Common myeloid progenitor, CD34-positive (primary cell): ENCODE results near the gene POLD4.

Source experiments
- CTCF ChIA-PET: fragments of 350-600 bp; sonication (Branson Sonifier 250); formaldehyde crosslinking; loops from one replicate; lab custom pipeline; 2021; ENCODE audit warnings: antibody characterized with exemption; lab: Charles Lee
- POLR2A ChIA-PET: fragments of 350-600 bp; sonication (Branson Sonifier 250); formaldehyde crosslinking; loops from one replicate; lab custom pipeline; 2021; ENCODE audit warnings: antibody characterized with exemption; lab: Charles Lee
- DNase-seq, 3 donors: peaks; one replicate each; pipeline versions ENCODE4 v3.0.0 to v3.0.0-alpha.2; 2013
- H3K27ac ChIP-seq, 2 experiments: 1 replicate in 1 of 2; 2 replicates in 1 of 2; pipeline ENCODE4 v1.7.0; 2013; ENCODE audit warnings: inconsistent platforms in 2 of 2, low read length in 2 of 2, mild to moderate bottlenecking in 2 of 2, low read depth in 1 of 2, moderate library complexity in 1 of 2; ENCODE audit not compliant: severe bottlenecking in 2 of 2, insufficient read depth in 1 of 2, poor library complexity in 1 of 2
- H3K27me3 ChIP-seq, 5 experiments: replicated peaks in 2 of 5; 1 replicate in 3 of 5; 2 replicates in 2 of 5; pipeline versions ENCODE4 v1.6.1 to v1.7.0; 2013; ENCODE audit warnings: low read length in 4 of 5, mild to moderate bottlenecking in 2 of 5, moderate library complexity in 2 of 5, inconsistent platforms in 1 of 5; ENCODE audit not compliant: insufficient read depth in 5 of 5, control insufficient read depth in 4 of 5
- H3K36me3 ChIP-seq, 4 experiments: 1 replicate in 2 of 4; 2 replicates in 2 of 4; pipeline versions ENCODE4 v1.6.1 to v1.7.0; 2013; ENCODE audit warnings: low read length in 3 of 4, control low read depth in 1 of 4, mild to moderate bottlenecking in 1 of 4; ENCODE audit not compliant: control insufficient read depth in 4 of 4, insufficient read depth in 4 of 4
- H3K4me1 ChIP-seq, 4 experiments: 1 replicate in 3 of 4; 2 replicates in 1 of 4; pipeline versions ENCODE4 v1.6.1 to v1.7.1; 2013; ENCODE audit warnings: low read length in 3 of 4, mild to moderate bottlenecking in 3 of 4, control low read depth in 1 of 4, inconsistent platforms in 1 of 4, moderate library complexity in 1 of 4; ENCODE audit not compliant: control insufficient read depth in 4 of 4, insufficient read depth in 4 of 4; ENCODE audit errors: control extremely low read depth in 1 of 4
- H3K4me3 ChIP-seq, 7 experiments: 1 replicate in 4 of 7; 2 replicates in 3 of 7; pipeline versions ENCODE4 v1.5.1 to v1.7.0; 2013; ENCODE audit warnings: mild to moderate bottlenecking in 7 of 7, low read length in 6 of 7, moderate library complexity in 6 of 7, inconsistent platforms in 2 of 7, low read depth in 2 of 7, control low read depth in 1 of 7; ENCODE audit not compliant: insufficient read depth in 4 of 7, control insufficient read depth in 1 of 7; ENCODE audit errors: extremely low read depth in 1 of 7
- H3K9me3 ChIP-seq, 5 experiments: 1 replicate in 4 of 5; 2 replicates in 1 of 5; pipeline versions ENCODE4 v1.6.1 to v1.7.1; 2013; ENCODE audit warnings: low read length in 4 of 5, mild to moderate bottlenecking in 2 of 5, inconsistent platforms in 1 of 5, low read depth in 1 of 5, moderate library complexity in 1 of 5; ENCODE audit not compliant: control insufficient read depth in 4 of 5, insufficient read depth in 2 of 5; ENCODE audit errors: control extremely low read depth in 1 of 5
- WGBS: methylation state at CpG from one replicate; pipeline ENCODE4 v1.1.5; 2013; ENCODE audit not compliant: insufficient coverage; 5-methylcytosine and 5-hydroxymethylcytosine counted together

Gene POLD4

DNA sequence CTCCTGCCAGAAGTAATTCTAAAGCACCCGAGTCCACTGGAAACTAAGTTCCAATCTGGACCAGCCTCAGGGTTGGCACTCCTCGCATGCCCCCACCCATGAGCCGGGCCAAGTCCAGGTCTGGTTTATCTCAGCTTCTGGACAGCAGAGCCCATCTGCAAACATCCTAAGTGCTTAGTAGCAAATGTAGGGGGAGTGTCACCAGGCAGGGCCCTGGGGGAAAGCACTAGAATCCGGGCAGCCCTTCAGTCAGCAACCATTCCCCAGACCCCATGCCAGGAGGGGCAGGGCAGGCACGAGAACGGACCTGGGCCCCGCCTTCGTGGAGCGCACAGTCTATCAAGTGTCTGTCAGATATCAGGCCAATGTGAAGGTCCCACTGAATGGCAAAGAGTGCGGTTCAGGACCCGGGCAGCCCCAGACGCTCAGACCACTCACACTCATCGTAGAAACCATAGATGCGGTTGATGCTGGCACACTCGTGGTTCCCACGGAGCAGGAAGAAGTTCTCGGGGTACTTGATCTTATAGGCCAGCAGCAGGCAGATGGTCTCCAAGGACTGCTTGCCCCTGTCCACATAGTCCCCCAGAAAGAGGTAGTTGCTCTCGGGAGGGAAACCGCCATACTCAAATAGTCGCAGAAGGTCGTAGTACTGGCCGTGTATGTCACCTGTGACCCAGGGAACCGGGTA, 47.0 kb upstream of the POLD4 start:
- H3K36me3 ChIP-seq = peaks cover 3 to 50% (median 34%) of the 10 kb centered on the region in 4 experiments
- H3K9me3 ChIP-seq = no peaks in the 10 kb centered on the region
- DNase-seq = no peak
- ChIA-PET CTCF (interaction anchor here (0.7 to 6.1 kb wide), 11 partner anchors 8 to 183 kb away, joined by 3 to 60 read pairs (median 11); partner anchors contain the start of genes CARNS1, GSTP1, RAD9A and TMEM134), POLR2A (interaction anchor here (1.1 to 1.9 kb wide), 8 partner anchors 8 to 68 kb away, joined by 3 to 9 read pairs (median 4); partner anchors contain the start of genes POLD4, RAD9A and RPS6KB2)
- 63% methylated on average over 23 of the region's 23 CpGs for WGBS
- H3K4me3 ChIP-seq = peak overlapping the region in 6 of 7 experiments; percentile 64 to 89 (median 82)
- peaks cover 7 to 89% (median 73%) of the 10 kb centered on the region in 4 experiments for H3K4me1 ChIP-seq
- H3K27ac ChIP-seq = peak overlapping the region in 1 of 2 experiments; percentile 82
- H3K27me3 ChIP-seq = no peaks in the 10 kb centered on the region

DNA sequence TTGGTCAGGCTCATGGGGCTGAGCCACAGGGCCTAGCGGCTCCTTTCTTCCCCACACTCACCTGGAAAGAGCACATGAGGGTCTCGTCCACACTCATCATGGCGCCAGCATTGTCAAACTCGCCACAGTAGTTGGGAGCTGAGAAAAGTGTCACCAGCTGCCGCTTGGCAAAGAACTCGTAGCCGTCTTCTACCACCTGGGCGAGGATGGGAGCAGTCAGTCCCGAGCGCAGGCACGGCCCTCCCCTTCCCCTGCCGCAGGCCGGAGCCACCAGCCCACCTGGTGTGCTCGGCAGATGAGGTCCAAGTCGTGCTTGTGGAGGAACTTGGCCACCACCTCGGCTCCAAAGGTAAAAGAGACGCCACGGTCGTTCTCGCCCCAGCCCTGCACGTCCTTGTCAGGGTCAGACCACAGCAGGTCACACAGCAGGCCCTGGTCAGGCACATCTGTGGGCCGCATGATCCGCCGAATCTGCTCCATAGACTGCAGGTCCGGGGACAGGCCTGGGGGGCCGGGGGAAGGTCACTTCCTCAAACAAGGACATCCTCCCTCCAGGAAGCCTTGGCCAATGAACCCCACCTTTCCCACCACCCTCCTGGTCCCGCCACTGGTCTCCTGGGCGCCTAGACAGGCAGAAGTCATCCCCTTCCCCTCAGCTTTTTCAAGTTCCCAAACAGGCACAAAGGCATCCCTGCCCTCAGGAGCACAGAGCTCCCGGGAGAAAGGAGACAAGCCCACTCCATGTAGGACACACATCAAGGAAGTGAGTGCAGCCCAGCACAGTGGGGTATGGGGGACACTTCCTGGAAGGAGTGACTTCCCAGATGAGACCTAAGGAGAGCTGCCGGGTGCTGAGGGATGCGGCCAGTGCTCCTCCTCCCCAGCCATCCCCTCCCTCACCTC, 45.6 kb upstream of the POLD4 start:
- CTCF ChIA-PET = no interaction called here
- DNase-seq = no peak
- WGBS = 94% methylated on average over 25 of the region's 31 CpGs
- H3K27me3 ChIP-seq = no peaks in the 10 kb centered on the region
- POLR2A ChIA-PET = interaction anchor here (0.6 kb wide), 1 partner anchor 9 kb away, joined by 9 read pairs; no protein-coding TSS in a partner anchor
- H3K4me1 ChIP-seq = peaks cover 7 to 78% (median 58%) of the 10 kb centered on the region in 4 experiments
- no peaks in the 10 kb centered on the region for H3K9me3 ChIP-seq
- no peak overlapping the region for H3K27ac ChIP-seq
- peaks cover 3 to 58% (median 37%) of the 10 kb centered on the region in 4 experiments for H3K36me3 ChIP-seq
- no peak overlapping the region for H3K4me3 ChIP-seq

DNA sequence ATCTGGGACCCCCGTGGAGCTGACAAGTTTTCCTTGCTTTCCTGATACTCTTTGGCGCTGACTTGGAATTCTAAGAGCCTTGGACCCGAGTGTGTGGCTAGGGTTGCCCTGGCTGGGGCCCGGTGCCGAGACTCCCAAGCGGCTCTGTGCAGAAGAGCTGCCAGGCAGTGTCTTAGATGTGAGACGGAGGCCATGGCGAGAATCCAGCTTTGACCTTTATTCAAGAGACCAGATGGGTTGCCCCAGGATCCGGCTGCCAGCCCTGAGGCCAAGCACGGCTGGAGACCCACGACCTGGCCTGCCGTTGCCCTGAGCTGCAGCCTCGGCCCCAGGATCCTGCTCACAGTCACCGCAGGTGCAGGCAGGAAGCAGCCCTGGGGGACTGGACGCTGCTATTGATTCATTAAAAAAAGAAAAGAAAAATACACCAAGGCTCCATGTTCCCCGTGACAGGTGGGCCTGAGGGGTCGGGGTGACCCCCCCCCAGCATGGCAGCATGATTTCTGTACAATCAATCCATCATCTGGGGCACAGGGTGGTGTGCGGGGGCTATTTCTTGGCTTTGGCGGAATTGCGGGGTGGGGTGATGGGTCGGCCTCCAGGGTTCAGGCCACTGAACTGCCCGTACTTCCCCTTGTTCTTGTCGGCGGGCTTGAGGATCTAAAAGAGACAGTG, 44.8 kb upstream of the POLD4 start:
- no peak for DNase-seq
- H3K27me3 ChIP-seq = no peaks in the 10 kb centered on the region
- ChIA-PET POLR2A (interaction anchor here (1.2 kb wide), 1 partner anchor 39 kb away, joined by 3 read pairs; no protein-coding TSS in a partner anchor), CTCF (interaction anchor here (1.0 kb wide), 1 partner anchor 38 kb away, joined by 3 read pairs; no protein-coding TSS in a partner anchor)
- peaks cover 5 to 66% (median 41%) of the 10 kb centered on the region in 4 experiments for H3K36me3 ChIP-seq
- H3K4me3 ChIP-seq = no peak overlapping the region
- H3K4me1 ChIP-seq = peaks cover 4 to 72% (median 50%) of the 10 kb centered on the region in 4 experiments
- WGBS = 96% methylated on average over 19 of the region's 24 CpGs
- no peaks in the 10 kb centered on the region for H3K9me3 ChIP-seq
- H3K27ac ChIP-seq = no peak overlapping the region

DNA sequence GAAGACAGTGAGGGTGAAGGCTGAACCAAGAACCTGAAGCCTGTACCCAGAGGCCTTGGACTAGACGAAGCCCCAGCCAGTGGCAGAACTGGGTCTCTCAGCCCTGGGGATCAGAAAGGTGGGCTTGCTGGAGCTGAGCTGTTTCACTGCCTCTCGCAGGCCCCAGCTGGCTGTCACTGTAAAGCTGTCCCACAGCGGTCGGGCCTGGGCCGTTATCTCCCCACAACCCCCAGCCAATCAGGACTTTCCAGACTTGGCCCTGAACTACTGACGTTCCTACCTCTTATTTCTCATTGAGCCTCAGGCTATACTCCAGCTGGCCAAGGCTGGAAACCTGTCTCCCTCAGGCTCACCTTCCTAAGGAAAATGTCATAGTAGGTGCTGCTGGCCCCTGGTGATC, 44.2 kb upstream of the POLD4 start:
- H3K36me3 ChIP-seq = peaks cover 5 to 66% (median 41%) of the 10 kb centered on the region in 4 experiments
- H3K4me1 ChIP-seq = peaks cover 4 to 70% (median 47%) of the 10 kb centered on the region in 4 experiments
- no peaks in the 10 kb centered on the region for H3K9me3 ChIP-seq
- WGBS = 86% methylated on average over 6 of the region's 6 CpGs
- CTCF ChIA-PET = interaction anchor here (1.0 to 1.7 kb wide), 2 partner anchors 16 to 39 kb away, joined by 3 to 5 read pairs; no protein-coding TSS in a partner anchor
- no peaks in the 10 kb centered on the region for H3K27me3 ChIP-seq
- peak in 1 of 3 donors; percentile 33 for DNase-seq
- H3K4me3 ChIP-seq = peak overlapping the region in 2 of 7 experiments; percentile 23 to 26
- POLR2A ChIA-PET = interaction anchor here (1.2 kb wide), 1 partner anchor 39 kb away, joined by 3 read pairs; no protein-coding TSS in a partner anchor
- peak overlapping the region in 1 of 2 experiments; percentile 61 for H3K27ac ChIP-seq

DNA sequence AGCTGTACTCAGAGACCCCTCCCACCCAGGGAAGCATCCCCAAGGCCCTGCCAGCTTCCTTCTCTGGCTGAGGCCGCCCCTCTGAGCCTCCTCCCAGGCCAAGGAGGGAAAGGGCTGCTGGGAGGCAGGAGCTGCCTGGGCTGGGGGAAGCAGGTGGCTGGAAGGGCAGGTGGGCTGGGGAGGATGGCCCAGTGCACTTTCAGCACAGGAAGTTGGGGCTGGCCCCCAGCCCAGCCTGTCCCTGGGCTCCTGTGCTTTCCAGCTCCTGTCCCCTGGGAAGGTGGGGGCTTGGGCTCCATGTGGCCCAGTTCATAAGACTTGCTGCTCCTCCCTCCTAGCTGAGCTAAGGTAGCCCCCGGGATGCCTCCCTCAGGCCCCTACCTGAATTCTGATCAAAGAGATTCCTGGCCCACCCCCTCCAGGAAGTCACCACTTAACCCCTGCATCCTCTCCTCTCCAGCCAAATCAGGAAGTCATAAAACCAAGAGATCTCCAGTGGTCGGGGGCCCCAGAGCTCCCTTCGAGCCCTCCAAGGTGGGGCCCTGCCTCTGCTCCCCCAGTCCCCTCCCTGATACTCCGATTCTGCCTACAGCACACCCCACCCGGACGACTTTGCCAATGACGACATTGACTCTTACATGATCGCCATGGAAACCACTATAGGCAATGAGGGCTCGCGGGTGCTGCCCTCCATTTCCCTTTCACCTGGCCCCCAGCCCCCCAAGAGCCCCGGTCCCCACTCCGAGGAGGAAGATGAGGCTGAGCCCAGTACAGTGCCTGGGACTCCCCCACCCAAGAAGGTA, 43.4 kb upstream of the POLD4 start:
- Histone ChIP-seq H3K36me3 (peaks cover 5 to 66% (median 41%) of the 10 kb centered on the region in 4 experiments), H3K4me1 (peaks cover 0 to 67% (median 46%) of the 10 kb centered on the region in 4 experiments), H3K4me3 (peak overlapping the region in 4 of 7 experiments; percentile 6 to 53 (median 32)), H3K9me3 (no peaks in the 10 kb centered on the region), H3K27me3 (no peaks in the 10 kb centered on the region), H3K27ac (peak overlapping the region in 1 of 2 experiments; percentile 61)
- peak in 2 of 3 donors; percentile 58 to 61 for DNase-seq
- POLR2A ChIA-PET = interaction anchor here (0.9 to 1.2 kb wide), 2 partner anchors 23 to 40 kb away, joined by 3 to 4 read pairs; no protein-coding TSS in a partner anchor
- WGBS = 4% methylated on average over 6 of the region's 13 CpGs
- CTCF ChIA-PET = interaction anchor here (0.8 to 1.7 kb wide), 9 partner anchors 10 to 68 kb away, joined by 3 to 6 read pairs (median 3); partner anchors contain the start of gene CLCF1
